GM12892 (cell line): ENCODE measurements around the gene C19orf67.

Experiments used
- POLR2A ChIP-seq: IDR thresholded peaks from 2 replicates; pipeline ENCODE4 v1.6.1; 2011; ENCODE audit warnings: low read depth, low read length, control low read depth
- POLR2AphosphoS5 ChIP-seq: IDR thresholded peaks from 2 replicates; pipeline ENCODE4 v1.6.1; 2011; ENCODE audit warnings: low read depth, low read length, control low read depth
- TAF1 ChIP-seq: IDR thresholded peaks from 2 replicates; pipeline ENCODE4 v1.6.1; 2011; ENCODE audit warnings: low read depth, mild to moderate bottlenecking, control low read depth, low read length, borderline replicate concordance

DNA sequence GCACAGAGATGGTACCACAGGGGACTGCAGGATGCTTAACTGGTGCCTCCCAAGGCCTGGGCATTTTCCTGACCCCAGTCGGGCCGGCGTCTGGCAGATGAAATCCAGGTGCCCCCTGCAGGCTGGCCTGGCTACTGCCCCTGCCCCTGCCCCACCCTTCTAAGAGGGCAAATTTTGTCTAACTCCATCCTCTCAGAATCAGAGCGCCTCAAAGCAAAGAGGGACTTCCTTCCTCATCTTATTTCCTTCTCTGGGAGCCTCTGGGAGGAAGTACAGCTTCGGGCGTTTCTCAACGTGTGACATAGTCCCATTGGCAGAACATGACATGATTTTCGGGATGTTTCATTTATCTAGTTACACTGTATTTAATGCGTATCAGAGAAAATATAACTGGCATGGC, 29.3 kb upstream of the C19orf67 start:
- TF ChIP-seq POLR2A (no peak), POLR2AphosphoS5 (no peak), TAF1 (no peak)
